Neural crest cell (in vitro differentiated cells): ENCODE data around the gene ATP5F1A. TPM values are rescaled to one million over a fixed set of nuclear protein-coding genes. Genes with fewer than 3 reads are reported as not detected.

Experiments used
- DNase-seq: peaks from one replicate; pipeline ENCODE4 v3.0.0; 2021; ENCODE audit warnings: low read depth, mixed read lengths, low spot score
- H3K27ac Mint-ChIP-seq: one replicate; pipeline ENCODE4 v1.8.0; 2021; ENCODE audit warnings: mild to moderate bottlenecking, mixed read lengths; ENCODE audit not compliant: unreplicated experiment
- H3K27me3 Mint-ChIP-seq: 2 replicates; pipeline ENCODE4 v1.8.0; 2021; ENCODE audit warnings: low read depth, mild to moderate bottlenecking, mixed read lengths
- H3K36me3 Mint-ChIP-seq: 2 replicates; pipeline ENCODE4 v1.8.0; 2021; ENCODE audit warnings: low read depth, mild to moderate bottlenecking, mixed read lengths
- H3K4me1 Mint-ChIP-seq: 2 replicates; pipeline ENCODE4 v1.8.0; 2021; ENCODE audit warnings: mixed read lengths
- H3K4me3 Mint-ChIP-seq: one replicate; pipeline ENCODE4 v1.8.0; 2021; ENCODE audit warnings: mild to moderate bottlenecking, mixed read lengths
- H3K9me3 Mint-ChIP-seq: 2 replicates; pipeline ENCODE4 v1.8.0; 2021; ENCODE audit warnings: mixed read lengths
- total RNA-seq: library from RNA; stranded (reverse); gene quantifications from 2 replicates; pipeline ENCODE4 v1.2.1, GENCODE V29; 2021
- TF ChIP-seq, protein P1 (sequence below): fragments of 200-600 bp; sonication (generic); conservative IDR thresholded peaks from 2 replicates; pipeline ENCODE4 v1.5.0; 2021; ENCODE audit warnings: antibody characterized with exemption, mild to moderate bottlenecking

ATP5F1A gene
- total RNA-seq, 1 donor from 2014 or later: 508 TPM

DNA sequence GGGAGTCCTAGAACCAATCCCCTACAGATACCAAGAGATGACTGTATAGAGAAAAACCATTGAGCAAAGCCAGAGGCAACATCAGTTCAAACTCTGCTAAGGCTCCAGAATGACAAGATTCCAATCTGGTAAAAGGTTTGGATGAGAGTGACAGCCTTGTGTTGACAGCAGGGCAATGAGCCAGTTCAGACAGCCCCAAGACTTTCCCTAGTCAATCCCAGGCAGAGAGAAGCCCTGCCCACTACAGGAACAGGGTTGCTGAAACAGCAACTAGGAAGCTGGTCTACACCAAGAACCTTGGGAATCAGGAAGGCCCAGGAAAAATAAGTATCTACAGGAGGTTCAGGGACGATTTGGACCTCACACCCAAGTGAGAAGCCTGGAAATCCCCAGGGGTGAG is 29.3 kb downstream of the ATP5F1A start:
- no peaks in the 10 kb centered on the region for H3K9me3 Mint-ChIP-seq
- TF ChIP-seq, protein P1, sequence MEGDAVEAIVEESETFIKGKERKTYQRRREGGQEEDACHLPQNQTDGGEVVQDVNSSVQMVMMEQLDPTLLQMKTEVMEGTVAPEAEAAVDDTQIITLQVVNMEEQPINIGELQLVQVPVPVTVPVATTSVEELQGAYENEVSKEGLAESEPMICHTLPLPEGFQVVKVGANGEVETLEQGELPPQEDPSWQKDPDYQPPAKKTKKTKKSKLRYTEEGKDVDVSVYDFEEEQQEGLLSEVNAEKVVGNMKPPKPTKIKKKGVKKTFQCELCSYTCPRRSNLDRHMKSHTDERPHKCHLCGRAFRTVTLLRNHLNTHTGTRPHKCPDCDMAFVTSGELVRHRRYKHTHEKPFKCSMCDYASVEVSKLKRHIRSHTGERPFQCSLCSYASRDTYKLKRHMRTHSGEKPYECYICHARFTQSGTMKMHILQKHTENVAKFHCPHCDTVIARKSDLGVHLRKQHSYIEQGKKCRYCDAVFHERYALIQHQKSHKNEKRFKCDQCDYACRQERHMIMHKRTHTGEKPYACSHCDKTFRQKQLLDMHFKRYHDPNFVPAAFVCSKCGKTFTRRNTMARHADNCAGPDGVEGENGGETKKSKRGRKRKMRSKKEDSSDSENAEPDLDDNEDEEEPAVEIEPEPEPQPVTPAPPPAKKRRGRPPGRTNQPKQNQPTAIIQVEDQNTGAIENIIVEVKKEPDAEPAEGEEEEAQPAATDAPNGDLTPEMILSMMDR: no peak
- peaks cover 9% of the 10 kb centered on the region for H3K4me1 Mint-ChIP-seq
- H3K36me3 Mint-ChIP-seq: no peaks in the 10 kb centered on the region
- H3K27ac Mint-ChIP-seq: no peak overlapping the region
- no peak overlapping the region for H3K4me3 Mint-ChIP-seq
- H3K27me3 Mint-ChIP-seq: peaks cover 10% of the 10 kb centered on the region
- no peak for DNase-seq

DNA sequence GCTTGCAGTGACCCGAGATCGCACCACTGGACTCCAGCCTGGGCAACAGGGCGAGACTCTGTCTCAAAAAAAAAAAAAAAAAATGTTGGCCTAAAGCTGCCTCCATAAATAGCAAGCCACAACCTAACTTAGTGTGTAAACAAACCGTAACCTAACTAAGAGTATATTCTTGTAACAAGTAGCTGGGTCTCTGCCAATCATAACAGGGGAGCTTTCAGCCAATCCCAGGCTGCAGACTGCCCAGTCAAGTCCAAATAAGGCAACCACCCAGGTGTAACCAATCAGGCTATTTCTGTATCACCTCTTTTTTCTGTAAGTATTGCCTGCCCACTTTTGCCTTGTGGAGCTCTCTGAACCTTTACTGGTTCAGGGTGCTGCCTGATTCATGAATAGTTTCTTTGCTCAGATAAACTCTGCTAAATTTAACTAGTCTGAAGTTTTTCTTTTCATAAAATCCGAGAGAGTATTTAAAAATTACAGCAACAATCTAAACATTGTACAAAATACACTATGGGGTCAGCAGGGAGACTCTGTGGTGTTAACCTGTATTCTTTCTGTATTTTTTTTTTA is 30.6 kb downstream of the ATP5F1A start:
- Mint-ChIP-seq H3K4me1 (peaks cover 8% of the 10 kb centered on the region), H3K9me3 (no peaks in the 10 kb centered on the region), H3K27me3 (peaks cover 9% of the 10 kb centered on the region), H3K36me3 (no peaks in the 10 kb centered on the region), H3K4me3 (no peak overlapping the region), H3K27ac (no peak overlapping the region)
- TF ChIP-seq, protein P1: no peak
- no peak for DNase-seq

DNA sequence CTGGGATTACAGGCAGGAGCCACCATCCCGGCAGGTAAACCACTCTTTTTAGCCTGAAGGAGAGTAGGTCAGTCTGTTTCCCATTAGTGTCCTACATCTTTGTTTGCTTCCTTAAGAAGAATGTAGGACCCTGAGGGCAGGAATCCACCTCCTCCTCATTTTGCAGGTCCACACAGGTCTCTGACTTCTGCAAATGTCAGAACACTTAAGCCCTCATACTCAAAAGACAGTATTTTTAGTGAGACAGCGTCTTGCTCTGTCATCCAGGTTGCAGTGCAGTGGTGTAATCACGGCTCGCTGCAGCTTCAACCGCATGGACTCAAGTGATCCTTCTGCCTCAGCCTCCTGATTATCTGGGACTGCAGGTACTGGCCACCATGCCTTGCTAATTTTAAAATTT is 35.3 kb downstream of the ATP5F1A start:
- TF ChIP-seq, protein P1: no peak
- no peak overlapping the region for H3K4me3 Mint-ChIP-seq
- H3K4me1 Mint-ChIP-seq: peaks cover 4% of the 10 kb centered on the region
- H3K27me3 Mint-ChIP-seq: no peaks in the 10 kb centered on the region
- H3K36me3 Mint-ChIP-seq: no peaks in the 10 kb centered on the region
- no peak overlapping the region for H3K27ac Mint-ChIP-seq
- no peak for DNase-seq
- no peaks in the 10 kb centered on the region for H3K9me3 Mint-ChIP-seq

DNA sequence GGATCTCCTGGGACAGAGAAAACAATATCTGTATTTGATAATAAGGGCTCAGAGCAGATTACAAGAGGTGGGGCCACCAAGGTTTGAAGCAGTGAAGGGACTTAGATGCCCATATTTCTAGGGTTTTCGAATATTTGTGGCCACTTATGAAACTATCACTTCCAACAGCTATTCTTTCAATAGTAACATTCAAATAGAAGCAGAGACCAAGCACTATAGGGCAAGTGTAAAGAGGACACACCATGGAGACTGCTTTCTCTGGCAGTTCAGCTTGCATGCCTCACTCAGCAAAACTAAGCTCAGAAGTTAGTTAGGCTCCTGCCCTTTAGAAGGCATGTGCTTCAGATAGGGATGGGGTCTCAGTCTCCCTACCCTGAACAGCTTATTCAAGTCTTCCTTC is 36.3 kb downstream of the ATP5F1A start:
- H3K4me1 Mint-ChIP-seq: peaks cover 4% of the 10 kb centered on the region
- TF ChIP-seq, protein P1: no peak
- H3K27ac Mint-ChIP-seq: no peak overlapping the region
- H3K4me3 Mint-ChIP-seq: no peak overlapping the region
- no peaks in the 10 kb centered on the region for H3K27me3 Mint-ChIP-seq
- no peaks in the 10 kb centered on the region for H3K36me3 Mint-ChIP-seq
- no peak for DNase-seq
- H3K9me3 Mint-ChIP-seq: no peaks in the 10 kb centered on the region

DNA sequence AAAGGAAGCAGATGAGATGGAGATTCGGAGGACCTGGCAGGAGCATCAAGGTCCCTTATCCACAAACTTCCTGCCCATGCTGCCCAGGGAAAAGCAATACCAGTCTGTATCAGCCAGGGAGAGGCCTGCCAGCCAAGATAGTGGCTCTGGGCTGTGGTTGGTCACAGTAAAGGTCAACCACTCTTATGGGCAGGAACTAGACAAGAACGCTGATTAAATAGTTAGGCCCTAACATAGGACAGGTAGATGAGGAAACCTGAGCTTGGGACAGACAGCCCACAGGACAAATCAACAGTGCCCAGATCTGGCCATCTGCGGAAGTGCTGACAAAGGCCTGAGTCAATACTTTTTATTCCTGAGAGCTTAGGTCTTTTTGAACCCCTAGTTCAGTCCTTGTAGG is 36.7 kb downstream of the ATP5F1A start:
- no peak for DNase-seq
- Mint-ChIP-seq H3K4me3 (no peak overlapping the region), H3K36me3 (no peaks in the 10 kb centered on the region), H3K9me3 (no peaks in the 10 kb centered on the region), H3K27me3 (no peaks in the 10 kb centered on the region), H3K4me1 (peaks cover 4% of the 10 kb centered on the region), H3K27ac (no peak overlapping the region)
- TF ChIP-seq, protein P1: no peak
